H1 (cell line): ENCODE results near the gene TMEM271. TPM values are rescaled to one million over a fixed set of nuclear protein-coding genes. Genes with fewer than 3 reads are reported as not detected.
"Not testable (repeated sequence)": the region's sequence is repeated elsewhere in the genome, so short reads cannot be mapped to it uniquely, and the experiment has no call there.

Source experiments
- CTCF ChIA-PET: fragments of 300-600 bp; sonication (Branson Sonifier 250); formaldehyde crosslinking; loops from one replicate; lab custom pipeline; 2021; ENCODE audit not compliant: partially characterized antibody; lab: Charles Lee
- POLR2A ChIA-PET: fragments of 300-600 bp; sonication (Branson Sonifier 250); formaldehyde crosslinking; loops from one replicate; lab custom pipeline; 2021; ENCODE audit warnings: inconsistent platforms; ENCODE audit not compliant: partially characterized antibody; lab: Charles Lee
- DNase-seq, 2 experiments: peaks; one replicate each; pipeline versions ENCODE4 v3.0.0 to v3.0.0-alpha.2; 2010 to 2022; ENCODE audit warnings: low spot score in 2 of 2, low read depth in 1 of 2, mixed read lengths in 1 of 2
- FAIRE-seq: peaks from 2 replicates; lab custom pipeline; 2011; peaks lifted over from hg19 to GRCh38; lab: Jason Lieb, UNC
- H2AFZ ChIP-seq: 2 replicates; pipeline ENCODE4 v1.8.1; 2012; ENCODE audit warnings: low read length, inconsistent platforms
- H2AK5ac ChIP-seq: 2 replicates; pipeline ENCODE4 v1.6.1; 2013; ENCODE audit warnings: low read depth, low read length
- H2BK120ac ChIP-seq: replicated peaks from 2 replicates; pipeline ENCODE3; 2013; ENCODE audit warnings: low read depth, low read length, inconsistent platforms
- H2BK12ac ChIP-seq: 2 replicates; pipeline ENCODE4 v1.6.1; 2013; ENCODE audit warnings: low read depth, low read length
- H2BK15ac ChIP-seq: 2 replicates; pipeline ENCODE4 v1.6.1; 2013; ENCODE audit warnings: low read length
- H2BK20ac ChIP-seq: 2 replicates; pipeline ENCODE4 v1.6.1; 2013; ENCODE audit warnings: low read length
- H2BK5ac ChIP-seq: 2 replicates; pipeline ENCODE4 v1.6.1; 2013; ENCODE audit warnings: low read depth, low read length
- H3K14ac ChIP-seq: 2 replicates; pipeline ENCODE4 v1.6.1; 2013; ENCODE audit warnings: inconsistent platforms; ENCODE audit not compliant: insufficient read length
- H3K18ac ChIP-seq: 2 replicates; pipeline ENCODE4 v1.6.1; 2013; ENCODE audit warnings: low read length; ENCODE audit errors: extremely low read depth
- H3K23ac ChIP-seq: 2 replicates; pipeline ENCODE4 v1.6.1; 2013; ENCODE audit warnings: inconsistent platforms; ENCODE audit not compliant: insufficient read length
- H3K23me2 ChIP-seq: 2 replicates; pipeline ENCODE4 v1.6.1; 2013; ENCODE audit warnings: low read depth, low read length
- H3K27ac ChIP-seq: 2 replicates; pipeline ENCODE4 v1.6.1; 2011; ENCODE audit warnings: low read depth, low read length, inconsistent platforms
- H3K27me3 ChIP-seq, 4 experiments: replicated peaks in 1 of 4; 1 replicate in 1 of 4; 2 replicates in 3 of 4; pipeline versions ENCODE4 v1.6.1 to v1.8.1; 2011 to 2013; ENCODE audit warnings: low read length in 3 of 4, mild to moderate bottlenecking in 3 of 4, inconsistent platforms in 2 of 4, mixed read lengths in 2 of 4, moderate library complexity in 1 of 4; ENCODE audit not compliant: control insufficient read depth in 3 of 4, insufficient read depth in 3 of 4; ENCODE audit errors: extremely low read depth in 1 of 4
- H3K36me3 ChIP-seq, 4 experiments: 2 replicates each; pipeline versions ENCODE4 v1.6.1 to v1.8.1; 2011 to 2013; ENCODE audit warnings: mild to moderate bottlenecking in 4 of 4, low read length in 3 of 4, moderate library complexity in 2 of 4, control low read depth in 1 of 4, inconsistent platforms in 1 of 4; ENCODE audit not compliant: insufficient read depth in 4 of 4, control insufficient read depth in 2 of 4
- H3K4ac ChIP-seq: replicated peaks from 2 replicates; pipeline ENCODE3; 2013; ENCODE audit warnings: low read length, low read depth, mixed read lengths, inconsistent platforms; ENCODE audit not compliant: insufficient read length
- H3K4me1 ChIP-seq, 4 experiments: replicated peaks in 1 of 4; 1 replicate in 1 of 4; 2 replicates in 3 of 4; pipeline versions ENCODE4 v1.6.1 to v1.8.1; 2011 to 2013; ENCODE audit warnings: low read length in 3 of 4, inconsistent platforms in 2 of 4, mixed read lengths in 1 of 4; ENCODE audit not compliant: insufficient read depth in 4 of 4, control insufficient read depth in 3 of 4
- H3K4me2 ChIP-seq, 2 experiments: 2 replicates each; pipeline versions ENCODE4 v1.6.1 to v1.8.1; 2011 to 2013; ENCODE audit warnings: low read depth in 2 of 2, low read length in 2 of 2, control low read depth in 1 of 2, inconsistent platforms in 1 of 2, mild to moderate bottlenecking in 1 of 2; ENCODE audit not compliant: insufficient read depth in 1 of 2
- H3K4me3 ChIP-seq, 4 experiments: fragments of 200-600, 300-600 bp in 1 of 4; sonication (generic), shearing (Covaris generic), sonication (Bioruptor Twin) in 1 of 4; 2 replicates each; pipeline versions ENCODE4 v1.5.1 to v1.8.1; 2011 to 2016; ENCODE audit warnings: low read length in 4 of 4, low read depth in 3 of 4, control low read depth in 2 of 4, inconsistent platforms in 2 of 4, mild to moderate bottlenecking in 2 of 4, mixed read lengths in 1 of 4, moderate library complexity in 1 of 4; ENCODE audit not compliant: insufficient read depth in 2 of 4; ENCODE audit errors: extremely low read depth in 1 of 4
- H3K56ac ChIP-seq: replicated peaks from 2 replicates; pipeline ENCODE3; 2013; ENCODE audit warnings: low read depth, mild to moderate bottlenecking, mixed read lengths, low read length, inconsistent platforms; ENCODE audit not compliant: insufficient read length
- H3K79me1 ChIP-seq: 2 replicates; pipeline ENCODE4 v1.6.1; 2013; ENCODE audit warnings: low read depth, low read length, control low read depth
- H3K79me2 ChIP-seq, 2 experiments: 2 replicates each; pipeline versions ENCODE4 v1.6.1 to v1.8.1; 2012 to 2013; ENCODE audit warnings: low read length in 2 of 2, mild to moderate bottlenecking in 2 of 2, inconsistent platforms in 1 of 2; ENCODE audit not compliant: insufficient read depth in 2 of 2, control insufficient read depth in 1 of 2
- H3K9ac ChIP-seq, 4 experiments: replicated peaks in 1 of 4; 1 replicate in 1 of 4; 2 replicates in 3 of 4; pipeline versions ENCODE4 v1.6.1 to v1.8.1; 2011 to 2013; ENCODE audit warnings: low read depth in 3 of 4, low read length in 3 of 4, control low read depth in 2 of 4, mild to moderate bottlenecking in 2 of 4, moderate library complexity in 2 of 4, inconsistent platforms in 1 of 4; ENCODE audit errors: extremely low read depth in 1 of 4
- H3K9me3 ChIP-seq, 2 experiments: 2 replicates each; pipeline versions ENCODE4 v1.6.1 to v1.8.1; 2012 to 2013; ENCODE audit warnings: mild to moderate bottlenecking in 2 of 2, moderate library complexity in 2 of 2, control low read depth in 1 of 2, inconsistent platforms in 1 of 2, low read depth in 1 of 2, low read length in 1 of 2, mixed read lengths in 1 of 2; ENCODE audit not compliant: insufficient read depth in 2 of 2
- H4K20me1 ChIP-seq, 2 experiments: replicated peaks in 1 of 2; 2 replicates each; pipeline versions ENCODE3 to v1.8.1; 2011 to 2013; ENCODE audit warnings: inconsistent platforms in 2 of 2, low read length in 2 of 2, mild to moderate bottlenecking in 1 of 2; ENCODE audit not compliant: insufficient read depth in 2 of 2, control insufficient read depth in 1 of 2
- H4K5ac ChIP-seq: 2 replicates; pipeline ENCODE4 v1.6.1; 2013; ENCODE audit warnings: low read length, low read depth, mixed read lengths, inconsistent platforms; ENCODE audit not compliant: insufficient read length
- H4K8ac ChIP-seq: 2 replicates; pipeline ENCODE4 v1.8.0; 2013; ENCODE audit warnings: mild to moderate bottlenecking, moderate library complexity, low read length, inconsistent platforms; ENCODE audit not compliant: insufficient read depth; ENCODE audit errors: extremely low read depth
- H4K91ac ChIP-seq: replicated peaks from 2 replicates; pipeline ENCODE3; 2013; ENCODE audit warnings: low read length, mixed read lengths, inconsistent platforms; ENCODE audit not compliant: insufficient read length
- SAP30 ChIP-seq: fragments of 300-600 bp; sonication (generic); IDR thresholded peaks from 2 replicates; pipeline ENCODE4 v1.7.1; 2012; ENCODE audit warnings: low read length, moderate library complexity, mild to moderate bottlenecking, inconsistent platforms; ENCODE audit not compliant: insufficient read depth, insufficient replicate concordance
- SUZ12 ChIP-seq: fragments of 200-600 bp; sonication (generic); IDR thresholded peaks from 2 replicates; pipeline ENCODE4 v1.6.1; 2012; ENCODE audit warnings: mild to moderate bottlenecking, inconsistent platforms, low read length, moderate library complexity, mixed read lengths
- WGBS, 2 experiments: shearing (Covaris generic) in 1 of 2; methylation state at CpG; one replicate each; pipeline versions ENCODE4 v1.1.6 to v1.1.7; 2013 to 2015; ENCODE audit warnings: low lambda C conversion rate in 2 of 2, mixed read lengths in 2 of 2, inconsistent platforms in 1 of 2, low coverage in 1 of 2, missing lambda C conversion rate in 1 of 2; ENCODE audit not compliant: insufficient replicate concordance in 2 of 2, insufficient coverage in 1 of 2, insufficient read length in 1 of 2; ENCODE audit errors: extremely low coverage in 1 of 2, missing lambda C conversion rate in 1 of 2; 5-methylcytosine and 5-hydroxymethylcytosine counted together
- polyA plus RNA-seq, 7 experiments: library from polyadenylated mRNA; depleted of rRNA in 3 of 7; stranded (reverse) in 5 of 7; unstranded in 2 of 7; fragments of >200 nt in 5 of 7; fragments of 200-250 nt in 2 of 7; gene quantifications; 1 replicate in 5 of 7; 2 replicates in 1 of 7; 4 replicates in 1 of 7; pipeline versions ENCODE4 v1.2.1 to v1.2.3, GENCODE V29; 2011 to 2013; ENCODE audit warnings: missing spikeins in 2 of 7, mixed read lengths in 2 of 7
- total RNA-seq: library from RNA; stranded (reverse); fragmentation: NEBNext Ultra II Directional; extraction: Animal tissue kit (Norgen Biotek cat#: 25700); gene quantifications from 2 replicates; pipeline ENCODE4 v1.2.1, GENCODE V29; 2021
- TF ChIP-seq, protein P1 (sequence below): IDR thresholded peaks from 2 replicates; pipeline ENCODE4 v1.6.1; 2011; ENCODE audit warnings: low read length, improper control_type of control experiment

The TMEM271 gene
- total and polyA plus RNA-seq, 2 of the 8 experiments (the other 6 are each of a cell fraction or from before 2014, with no cell fraction given), result 0.08 to 0.35 TPM

DNA sequence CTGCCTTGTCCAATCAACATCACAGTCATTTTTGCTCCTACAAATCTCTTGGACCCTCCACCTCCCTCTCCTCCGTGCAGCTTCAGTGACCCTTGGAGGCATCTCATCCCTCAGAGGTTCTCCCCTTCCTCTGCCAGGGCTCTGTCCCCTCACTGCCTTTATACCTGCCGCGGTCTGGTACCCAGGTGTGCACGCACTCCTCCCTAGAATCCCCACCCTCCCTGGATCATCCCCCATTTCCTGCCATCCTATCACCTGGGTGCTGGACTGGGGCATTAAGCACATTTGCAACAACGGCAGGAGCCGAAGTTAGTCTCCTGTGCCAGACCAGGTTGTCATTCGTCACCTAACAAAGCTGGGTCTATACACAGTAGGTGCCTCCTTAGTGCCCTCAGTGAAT is 10.1 kb downstream of the TMEM271 start (continued):
- TF ChIP-seq, protein P1, sequence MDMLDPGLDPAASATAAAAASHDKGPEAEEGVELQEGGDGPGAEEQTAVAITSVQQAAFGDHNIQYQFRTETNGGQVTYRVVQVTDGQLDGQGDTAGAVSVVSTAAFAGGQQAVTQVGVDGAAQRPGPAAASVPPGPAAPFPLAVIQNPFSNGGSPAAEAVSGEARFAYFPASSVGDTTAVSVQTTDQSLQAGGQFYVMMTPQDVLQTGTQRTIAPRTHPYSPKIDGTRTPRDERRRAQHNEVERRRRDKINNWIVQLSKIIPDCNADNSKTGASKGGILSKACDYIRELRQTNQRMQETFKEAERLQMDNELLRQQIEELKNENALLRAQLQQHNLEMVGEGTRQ, result no peak
- no peak for TF ChIP-seq SAP30
- TF ChIP-seq SUZ12, result no peak

DNA sequence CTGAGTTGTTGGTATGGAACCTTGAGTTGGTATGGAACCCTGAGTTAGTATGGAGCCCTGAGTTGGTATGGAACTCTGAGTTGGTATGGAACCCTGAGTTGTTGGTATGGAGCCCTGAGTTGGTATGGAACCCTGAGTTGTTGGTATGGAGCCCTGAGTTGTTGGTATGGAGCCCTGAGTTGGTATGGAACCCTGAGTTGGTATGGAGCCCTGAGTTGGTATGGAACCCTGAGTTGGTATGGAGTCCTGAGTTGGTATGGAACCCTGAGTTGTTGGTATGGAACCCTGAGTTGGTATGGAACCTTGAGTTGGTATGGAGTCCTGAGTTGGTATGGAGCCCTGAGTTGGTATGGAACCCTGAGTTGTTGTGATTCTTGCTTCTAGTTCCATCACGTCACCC is 10.5 kb downstream of the TMEM271 start:
- POLR2A ChIA-PET, result not testable (repeated sequence)

More for the DNA sequence above, 10.5 kb downstream of the TMEM271 start:
- H2BK5ac ChIP-seq, H2BK12ac ChIP-seq, H3K9ac ChIP-seq, H3K18ac ChIP-seq, H4K20me1 ChIP-seq, H3K27ac ChIP-seq, DNase-seq, CTCF ChIA-PET, H4K5ac ChIP-seq, H3K23ac ChIP-seq, H4K91ac ChIP-seq, H2BK15ac ChIP-seq, H2AFZ ChIP-seq, H3K79me2 ChIP-seq, H3K4ac ChIP-seq, H3K4me1 ChIP-seq, H3K14ac ChIP-seq, H4K8ac ChIP-seq, H3K27me3 ChIP-seq, H3K56ac ChIP-seq, H3K23me2 ChIP-seq, H3K4me2 ChIP-seq, H2BK20ac ChIP-seq, FAIRE-seq, H3K36me3 ChIP-seq, H2AK5ac ChIP-seq, H2BK120ac ChIP-seq, H3K4me3 ChIP-seq, H3K79me1 ChIP-seq: not testable (repeated sequence)
- WGBS, 2 experiments, result 80% methylated on average over 1 of the region's 1 CpG; no CpG with 5 or more reads in 1 of the 2 experiments
- peaks cover 12 to 18% of the 10 kb centered on the region in 2 experiments for H3K9me3 ChIP-seq
